Tibial nerve (tissue), 4 donors: Measurements from ENCODE around the gene QSER1. TPM values are rescaled to one million over a fixed set of nuclear protein-coding genes. Genes with fewer than 3 reads are reported as not detected.
"Not testable (repeated sequence)": the region's sequence is repeated elsewhere in the genome, so short reads cannot be mapped to it uniquely, and the experiment has no call there.

Source experiments
- DNase-seq, 2 donors: peaks; one replicate each; pipeline ENCODE4 v3.0.0-alpha.2; 2019; ENCODE audit warnings: low spot score in 2 of 2
- H3K27ac ChIP-seq, 4 donors: fragments of 200-600 bp; sonication (generic) in 3 of 4; one replicate each; pipeline ENCODE4 v1.5.1; 2017 to 2019; ENCODE audit warnings: mild to moderate bottlenecking in 1 of 4
- H3K27me3 ChIP-seq, 2 donors: fragments of 200-600 bp; sonication (generic) in 1 of 2; one replicate each; pipeline versions ENCODE4 v1.5.1 to v1.6.0; 2017 to 2019
- H3K36me3 ChIP-seq, 3 donors: fragments of 200-600 bp; sonication (generic); one replicate each; pipeline ENCODE4 v1.5.1; 2018 to 2019
- H3K4me1 ChIP-seq, 4 donors: fragments of 200-600 bp; sonication (generic) in 3 of 4; one replicate each; pipeline ENCODE4 v1.5.1; 2017 to 2019
- H3K4me3 ChIP-seq, 4 donors: fragments of 200-600 bp; sonication (generic) in 3 of 4; one replicate each; pipeline ENCODE4 v1.5.1; 2017 to 2019; ENCODE audit warnings: mild to moderate bottlenecking in 1 of 4, moderate library complexity in 1 of 4
- H3K9me3 ChIP-seq, 4 donors: fragments of 200-600 bp; sonication (generic) in 3 of 4; one replicate each; pipeline ENCODE4 v1.5.1; 2017 to 2019
- CTCF ChIP-seq, 5 experiments: fragments of 200-600 bp in 3 of 5; fragments of 450-650 bp in 2 of 5; sonication (generic) in 3 of 5; IDR thresholded peaks; one replicate each; pipeline ENCODE4 v1.5.1; 2016 to 2019; ENCODE audit warnings: antibody characterized with exemption in 5 of 5, mild to moderate bottlenecking in 3 of 5, moderate library complexity in 2 of 5
- EP300 ChIP-seq, 2 donors: sonication (generic); formaldehyde crosslinking; IDR thresholded peaks; one replicate each; pipeline ENCODE4 v1.6.1; 2017; ENCODE audit warnings: antibody characterized with exemption in 2 of 2, mild to moderate bottlenecking in 1 of 2
- POLR2A ChIP-seq, 2 donors: fragments of 450-650 bp; IDR thresholded peaks; one replicate each; pipeline ENCODE4 v1.6.1; 2017; ENCODE audit warnings: antibody characterized with exemption in 2 of 2, mild to moderate bottlenecking in 2 of 2, moderate library complexity in 2 of 2
- WGBS, 2 donors: methylation state at CpG; one replicate each; pipeline ENCODE4 v1.1.5; 2018; 5-methylcytosine and 5-hydroxymethylcytosine counted together
- total RNA-seq, 4 donors: library from RNA; depleted of rRNA; stranded (reverse); fragments of >200 nt; gene quantifications; one replicate each; pipeline ENCODE4 v1.1.0, GENCODE V29; 2016

Gene QSER1
- total RNA-seq, 4 donors from 2014 or later, result 35.1 to 45.4 (median 36.2) TPM

DNA sequence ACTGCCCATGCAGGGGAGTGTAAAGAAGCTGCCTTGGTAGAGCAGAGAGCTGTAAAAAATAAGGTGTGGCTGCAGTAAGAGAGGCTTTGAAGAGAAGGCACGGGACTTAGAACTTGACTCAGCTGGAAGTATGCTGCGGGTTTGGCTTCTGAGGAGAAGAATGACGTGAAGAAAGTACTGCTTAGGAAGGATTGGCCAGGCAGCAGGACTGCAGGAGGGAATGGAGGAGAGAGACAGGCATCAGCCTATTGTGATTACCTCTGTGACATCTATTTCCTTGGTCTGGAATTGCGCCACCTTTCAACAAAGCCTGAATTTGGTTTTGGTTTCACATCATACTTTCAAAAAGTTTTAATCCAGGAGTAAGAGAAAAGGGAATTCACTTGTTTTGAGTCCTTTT, 40.4 kb upstream of the QSER1 start:
- H3K27ac ChIP-seq, result no peak overlapping the region
- H3K36me3 ChIP-seq, result peaks cover 0 to 21% (median 0%) of the 10 kb centered on the region in 3 donors
- no peaks in the 10 kb centered on the region for H3K27me3 ChIP-seq
- TF ChIP-seq POLR2A (IDR thresholded peaks at IDR 0.05), result no peak
- TF ChIP-seq EP300 (IDR thresholded peaks at IDR 0.05), result no peak
- no peak for TF ChIP-seq CTCF (IDR thresholded peaks at IDR 0.05)
- H3K4me1 ChIP-seq, result no peaks in the 10 kb centered on the region
- no peaks in the 10 kb centered on the region for H3K9me3 ChIP-seq
- no peak for DNase-seq
- no peak overlapping the region for H3K4me3 ChIP-seq
- WGBS, 2 donors, result 55 to 67% methylated on average over 4 of the region's 4 CpGs

DNA sequence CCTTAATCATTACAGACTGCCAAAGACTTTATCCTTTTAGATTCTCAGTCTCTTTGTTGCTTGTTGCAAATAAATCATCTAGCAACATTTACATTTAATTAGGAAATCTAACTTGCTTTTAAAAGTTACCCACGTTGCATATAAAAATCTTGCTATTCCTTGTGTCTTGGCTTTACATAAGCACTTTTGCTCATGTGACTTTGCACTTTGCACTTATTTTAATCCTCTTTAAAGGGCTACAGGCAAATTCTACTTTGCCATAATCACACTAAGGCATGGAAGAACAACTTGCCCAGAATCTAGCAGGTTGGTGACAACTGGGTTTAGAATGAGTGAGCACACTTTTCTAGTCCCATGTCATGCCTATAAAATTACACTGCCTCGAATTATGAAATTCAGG, 37.0 kb upstream of the QSER1 start:
- WGBS, 2 donors, result 63 to 76% methylated on average over 2 of the region's 2 CpGs
- Histone ChIP-seq H3K9me3 (no peaks in the 10 kb centered on the region), H3K36me3 (peaks cover 0 to 12% (median 0%) of the 10 kb centered on the region in 3 donors), H3K4me3 (no peak overlapping the region), H3K27ac (no peak overlapping the region), H3K27me3 (no peaks in the 10 kb centered on the region), H3K4me1 (no peaks in the 10 kb centered on the region)
- TF ChIP-seq CTCF (IDR thresholded peaks at IDR 0.05), result no peak
- TF ChIP-seq EP300 (IDR thresholded peaks at IDR 0.05), result no peak
- TF ChIP-seq POLR2A (IDR thresholded peaks at IDR 0.05), result no peak
- no peak for DNase-seq

DNA sequence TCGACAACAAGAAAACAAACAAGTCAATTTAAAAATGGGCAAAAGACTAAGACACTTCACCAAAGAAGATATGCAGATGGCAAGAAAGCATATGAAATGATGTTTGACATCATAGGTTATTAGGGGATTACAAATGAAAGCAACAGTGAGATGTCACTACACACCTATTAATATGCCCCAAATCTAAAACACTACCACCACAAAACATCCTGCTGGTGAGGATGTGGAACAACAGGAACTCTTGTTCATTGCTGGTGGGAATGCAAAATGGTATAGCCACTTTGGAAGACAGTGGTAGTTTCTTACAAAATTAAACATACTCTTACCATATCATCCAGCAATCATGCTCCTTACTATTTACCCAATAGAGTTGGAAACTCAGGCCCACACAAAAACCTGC, 33.9 kb upstream of the QSER1 start:
- Histone ChIP-seq H3K9me3 (no peaks in the 10 kb centered on the region), H3K4me1 (no peaks in the 10 kb centered on the region), H3K27ac (no peak overlapping the region), H3K4me3 (no peak overlapping the region), H3K36me3 (peaks cover 0 to 5% (median 0%) of the 10 kb centered on the region in 3 donors), H3K27me3 (no peaks in the 10 kb centered on the region)
- DNase-seq, result no peak
- WGBS, 2 donors, result 75 to 86% methylated on average over 1 of the region's 1 CpG
- no peak for TF ChIP-seq POLR2A (IDR thresholded peaks at IDR 0.05)
- no peak for TF ChIP-seq EP300 (IDR thresholded peaks at IDR 0.05)

GRCh38 chr11:32861850-32862577, 30.6 kb upstream of the QSER1 start:
- 54 to 63% methylated on average over 3 of the region's 3 CpGs for WGBS, 2 donors

DNA sequence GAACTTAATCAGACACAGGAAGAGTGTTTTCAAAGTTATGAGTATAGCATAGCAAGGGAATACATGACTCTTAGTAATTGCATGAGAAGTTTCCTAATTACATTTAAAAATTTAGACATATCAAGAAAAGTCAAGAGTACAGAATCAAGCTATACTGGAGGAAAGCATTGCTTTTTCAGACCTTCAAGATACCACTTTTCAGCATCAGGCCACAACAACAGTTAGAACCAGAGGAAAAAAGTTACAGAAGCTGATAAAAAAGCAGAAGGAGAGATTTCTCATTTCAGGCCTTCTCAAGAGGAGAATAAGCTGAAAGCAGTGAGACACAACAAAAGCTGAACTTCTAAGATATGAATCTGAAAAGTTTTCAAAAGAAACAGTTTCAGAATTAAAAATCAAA, 28.1 kb upstream of the QSER1 start:
- no peaks in the 10 kb centered on the region for H3K36me3 ChIP-seq
- no peaks in the 10 kb centered on the region for H3K9me3 ChIP-seq
- no peak for DNase-seq
- H3K4me3 ChIP-seq, result no peak overlapping the region
- H3K27ac ChIP-seq, result no peak overlapping the region
- no peaks in the 10 kb centered on the region for H3K4me1 ChIP-seq
- TF ChIP-seq EP300 (IDR thresholded peaks at IDR 0.05) (no peak), CTCF (IDR thresholded peaks at IDR 0.05) (no peak), POLR2A (IDR thresholded peaks at IDR 0.05) (no peak)
- no peaks in the 10 kb centered on the region for H3K27me3 ChIP-seq

More at GRCh38 chr11:32861850-32862577, 30.6 kb upstream of the QSER1 start:
- no peak overlapping the region for H3K27ac ChIP-seq
- no peak for TF ChIP-seq CTCF (IDR thresholded peaks at IDR 0.05)
- TF ChIP-seq EP300 (IDR thresholded peaks at IDR 0.05), result no peak
- no peak for TF ChIP-seq POLR2A (IDR thresholded peaks at IDR 0.05)
- no peaks in the 10 kb centered on the region for H3K36me3 ChIP-seq
- DNase-seq, result no peak
- no peaks in the 10 kb centered on the region for H3K27me3 ChIP-seq
- H3K4me1 ChIP-seq, result no peaks in the 10 kb centered on the region
- H3K9me3 ChIP-seq, result no peaks in the 10 kb centered on the region
- no peak overlapping the region for H3K4me3 ChIP-seq

DNA sequence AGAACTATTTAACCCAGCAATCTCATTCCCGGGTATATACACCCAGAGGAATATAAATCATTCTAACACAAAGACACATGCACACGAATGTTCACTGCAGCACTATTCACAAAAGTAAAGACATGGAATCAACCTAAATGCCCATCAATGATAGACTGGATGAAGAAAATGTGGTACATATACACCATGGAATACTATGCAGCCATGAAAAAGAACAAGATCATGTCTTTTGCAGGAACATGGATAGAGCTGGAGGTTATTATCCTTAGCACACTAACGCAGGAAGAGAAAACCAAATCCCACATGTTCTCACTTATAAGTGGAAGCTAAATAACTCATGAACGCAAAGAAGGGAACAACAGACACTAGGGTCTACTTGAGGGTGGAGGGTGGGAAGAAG, 23.9 kb upstream of the QSER1 start:
- H3K27ac ChIP-seq, H3K36me3 ChIP-seq, H3K4me3 ChIP-seq, H3K4me1 ChIP-seq, H3K9me3 ChIP-seq, H3K27me3 ChIP-seq, DNase-seq: not testable (repeated sequence)
- WGBS, 2 donors, result 68 to 73% methylated on average over 4 of the region's 4 CpGs
